NCI-H187 (cell line): ENCODE results near the gene NFYC.
"Not testable (repeated sequence)": the region's sequence is repeated elsewhere in the genome, so short reads cannot be mapped to it uniquely, and the experiment has no call there.

ENCODE experiments used
- DNase-seq, 2 experiments: peaks; one replicate each; lab custom pipeline; 2025; lab: John Stamatoyannopoulos, UW

The NFYC gene

GRCh38 chr1:40665335-40666171 lies 26.0 kb upstream of the NFYC start, which contains the start of gene RIMS3:
Gene RIMS3, minus strand, starts transcription at chr1:40665682. Its CDS starts 23,757 bp downstream, at chr1:40641925.
- peak; percentile 35 to 66 for DNase-seq

GRCh38 chr1:40668769-40669525 lies 22.6 kb upstream of the NFYC start:
- DNase-seq = peak; percentile 37 to 60

- DNase-seq = no peak
Measured at GRCh38 chr1:40673452-40673851, 18.1 kb upstream of the NFYC start.

- DNase-seq = no peak
Measured at GRCh38 chr1:40676501-40676900, 15.0 kb upstream of the NFYC start.

DNA sequence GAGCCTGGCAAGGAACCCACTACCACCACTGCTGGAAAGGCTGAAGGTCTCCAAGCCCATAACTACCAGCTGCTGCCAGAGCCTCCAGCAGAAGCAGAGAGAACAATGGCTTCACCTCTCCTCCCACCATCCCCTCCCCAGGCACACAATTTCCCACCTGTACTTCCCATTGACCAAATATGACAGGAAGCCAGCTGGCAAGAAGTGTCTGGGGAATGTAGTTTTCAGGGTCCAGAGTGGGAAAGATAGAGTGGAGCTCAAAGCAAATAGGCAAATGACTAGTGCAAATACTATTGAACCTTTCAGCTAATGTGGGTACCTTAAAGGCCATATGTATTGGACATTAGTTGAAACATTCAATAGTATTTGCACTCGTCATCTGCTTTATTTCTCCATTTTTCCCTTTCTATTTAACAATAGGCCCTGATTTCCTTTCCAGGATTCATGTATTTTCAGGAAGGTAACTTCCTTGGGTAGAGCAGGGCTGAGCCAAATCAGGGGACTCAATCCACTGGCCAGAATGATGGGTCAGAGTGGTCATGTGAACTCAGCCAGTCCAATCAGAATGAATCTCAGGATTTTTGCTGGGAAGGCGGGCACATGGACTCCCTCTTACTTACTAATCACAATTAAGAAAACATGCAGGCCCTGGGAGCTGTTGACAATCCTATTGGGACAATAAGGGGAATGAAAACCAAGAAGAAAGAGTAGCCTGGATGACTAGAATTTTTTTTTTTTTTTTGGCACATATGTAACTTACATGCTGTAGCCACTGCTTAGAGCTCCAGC lies 12.1 kb upstream of the NFYC start:
- DNase-seq = no peak

GRCh38 chr1:40684669-40685068 lies 6.8 kb upstream of the NFYC start:
- no peak for DNase-seq

- no peak for DNase-seq
Measured at GRCh38 chr1:40687059-40687458, 4.4 kb upstream of the NFYC start.

- DNase-seq = no peak
Measured at GRCh38 chr1:40687661-40688060, 3.8 kb upstream of the NFYC start.

- DNase-seq = no peak
Measured at GRCh38 chr1:40689737-40690136, 1.8 kb upstream of the NFYC start.

DNA sequence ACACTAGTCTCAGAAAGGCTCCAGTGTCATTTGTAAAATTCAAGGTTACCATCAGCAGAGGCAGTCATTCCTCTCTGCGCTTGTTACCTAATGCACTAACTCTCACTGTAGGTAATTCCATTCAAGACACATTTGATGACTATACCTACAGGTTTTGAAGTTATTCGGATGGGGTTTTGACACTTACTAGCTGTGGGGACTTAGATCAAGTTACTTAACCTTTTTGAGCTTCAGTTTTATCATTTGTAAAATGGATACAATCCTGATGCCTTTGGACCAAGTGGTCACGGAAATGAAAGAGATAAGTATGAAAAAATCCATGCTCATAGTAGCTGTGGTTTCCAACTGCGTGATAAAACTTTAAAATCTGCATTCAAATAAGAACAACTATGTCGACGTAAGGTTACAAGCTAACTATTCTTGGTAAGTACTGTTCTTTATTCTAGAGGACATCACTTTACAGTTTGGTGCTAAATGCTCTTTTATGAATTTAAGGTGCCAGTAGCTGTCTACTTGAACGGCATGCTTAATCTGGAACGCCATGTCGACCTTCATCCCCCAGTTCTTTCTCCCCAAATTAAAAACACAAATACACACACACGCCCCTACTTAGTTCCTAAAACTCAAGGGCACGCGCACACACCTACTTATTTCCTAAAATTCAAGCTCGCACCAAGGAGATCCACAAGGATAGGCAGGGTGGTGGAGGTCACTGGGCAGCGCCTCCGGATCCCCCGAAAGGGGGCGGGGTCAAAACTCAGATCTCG lies 550 bp upstream of the NFYC start:
- no peak for DNase-seq

DNA sequence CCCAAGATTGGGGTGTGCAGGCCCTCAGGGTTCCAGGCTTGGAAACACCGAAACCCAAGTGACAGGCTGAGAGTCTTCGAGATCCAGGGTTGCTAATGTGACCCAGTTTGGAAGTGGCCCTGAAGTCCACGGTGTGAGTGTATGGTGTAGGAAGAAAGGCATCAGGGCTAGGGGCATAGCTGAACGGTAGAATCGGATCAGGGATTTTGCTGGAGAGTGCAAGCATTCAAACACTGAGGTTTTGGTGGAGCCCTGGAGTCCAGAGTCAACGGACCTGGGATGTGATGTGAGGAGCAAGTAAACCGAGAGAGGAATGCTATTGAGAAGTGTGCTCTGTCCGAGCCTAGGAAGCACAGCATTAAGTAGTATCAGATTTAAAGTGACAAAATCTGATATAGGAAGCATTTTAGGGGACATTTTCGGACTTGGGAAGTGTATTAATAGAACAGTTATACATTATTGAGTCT lies 958 bp downstream of the NFYC start:
- no peak for DNase-seq

GRCh38 chr1:40693425-40693824 lies 1.9 kb downstream of the NFYC start:
- no peak for DNase-seq

DNA sequence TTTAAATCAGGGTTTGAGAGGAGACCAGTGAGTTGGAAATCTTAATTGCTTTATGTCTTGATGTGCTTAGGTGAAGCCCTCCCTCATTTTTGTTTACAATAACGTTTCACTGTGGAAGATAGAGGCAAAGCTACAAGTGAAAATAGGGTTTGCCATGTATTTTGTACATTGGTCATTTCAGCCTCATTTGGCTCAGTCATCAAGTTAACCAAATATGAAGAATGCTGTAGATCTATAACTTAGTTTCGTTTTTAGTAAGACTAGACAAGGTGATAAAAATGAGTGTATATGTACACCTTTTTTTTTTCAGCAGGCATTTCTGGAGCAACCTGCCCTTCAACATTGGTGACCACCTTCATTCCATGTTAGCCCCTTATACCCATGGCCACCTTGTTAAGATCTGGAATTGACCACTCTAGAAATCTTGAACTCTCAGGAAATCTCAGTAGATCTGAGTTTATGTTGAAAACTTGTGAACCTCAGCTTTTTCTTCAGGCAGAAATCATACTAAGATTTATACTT lies 2.9 kb downstream of the NFYC start:
- DNase-seq = no peak

- no peak for DNase-seq
Measured at GRCh38 chr1:40696294-40696693, 4.8 kb downstream of the NFYC start.

DNA sequence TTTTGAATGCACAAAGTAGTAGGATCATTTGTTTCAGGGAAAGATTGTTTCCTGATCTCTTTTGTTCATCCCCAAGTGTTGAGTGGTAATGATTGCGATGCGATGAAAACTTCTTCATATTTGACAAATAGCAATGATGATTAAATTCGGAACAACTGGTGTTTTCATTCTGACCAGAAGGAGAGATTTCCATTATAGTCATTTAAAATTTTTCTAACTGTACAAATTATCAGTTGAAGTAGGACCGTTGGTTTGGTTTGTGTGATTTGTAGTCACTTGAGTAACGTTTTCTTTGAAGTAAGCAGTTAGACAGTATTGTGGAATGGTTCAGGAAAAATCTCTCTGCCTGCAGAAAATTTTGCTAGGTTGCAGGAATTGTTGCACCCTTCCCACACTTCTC lies 5.9 kb downstream of the NFYC start:
- DNase-seq = no peak

GRCh38 chr1:40699787-40700186 lies 8.3 kb downstream of the NFYC start:
- DNase-seq = no peak

GRCh38 chr1:40701684-40702083 lies 10.2 kb downstream of the NFYC start:
- DNase-seq = no peak

GRCh38 chr1:40702810-40703209 lies 11.3 kb downstream of the NFYC start:
- not testable (repeated sequence) for DNase-seq

DNA sequence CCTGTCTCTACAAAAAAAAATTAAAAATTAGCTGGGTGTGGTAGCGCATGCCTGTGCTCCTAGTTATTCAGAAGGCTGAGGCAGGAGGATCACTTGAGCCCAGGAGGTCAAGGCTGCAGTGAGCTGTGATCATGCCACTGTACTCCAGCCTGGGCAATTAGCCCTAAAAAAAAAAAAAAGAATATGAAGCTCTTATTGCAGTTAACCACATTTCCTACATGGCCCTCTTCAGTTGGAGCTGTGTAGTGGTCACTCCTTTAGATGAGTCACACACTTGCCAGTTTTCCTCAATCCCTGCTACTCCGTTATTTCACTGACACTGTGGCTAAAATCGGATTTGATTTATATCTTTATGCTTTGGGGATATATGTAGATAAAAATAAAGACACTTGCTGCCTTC lies 11.8 kb downstream of the NFYC start:
- DNase-seq = no peak

DNA sequence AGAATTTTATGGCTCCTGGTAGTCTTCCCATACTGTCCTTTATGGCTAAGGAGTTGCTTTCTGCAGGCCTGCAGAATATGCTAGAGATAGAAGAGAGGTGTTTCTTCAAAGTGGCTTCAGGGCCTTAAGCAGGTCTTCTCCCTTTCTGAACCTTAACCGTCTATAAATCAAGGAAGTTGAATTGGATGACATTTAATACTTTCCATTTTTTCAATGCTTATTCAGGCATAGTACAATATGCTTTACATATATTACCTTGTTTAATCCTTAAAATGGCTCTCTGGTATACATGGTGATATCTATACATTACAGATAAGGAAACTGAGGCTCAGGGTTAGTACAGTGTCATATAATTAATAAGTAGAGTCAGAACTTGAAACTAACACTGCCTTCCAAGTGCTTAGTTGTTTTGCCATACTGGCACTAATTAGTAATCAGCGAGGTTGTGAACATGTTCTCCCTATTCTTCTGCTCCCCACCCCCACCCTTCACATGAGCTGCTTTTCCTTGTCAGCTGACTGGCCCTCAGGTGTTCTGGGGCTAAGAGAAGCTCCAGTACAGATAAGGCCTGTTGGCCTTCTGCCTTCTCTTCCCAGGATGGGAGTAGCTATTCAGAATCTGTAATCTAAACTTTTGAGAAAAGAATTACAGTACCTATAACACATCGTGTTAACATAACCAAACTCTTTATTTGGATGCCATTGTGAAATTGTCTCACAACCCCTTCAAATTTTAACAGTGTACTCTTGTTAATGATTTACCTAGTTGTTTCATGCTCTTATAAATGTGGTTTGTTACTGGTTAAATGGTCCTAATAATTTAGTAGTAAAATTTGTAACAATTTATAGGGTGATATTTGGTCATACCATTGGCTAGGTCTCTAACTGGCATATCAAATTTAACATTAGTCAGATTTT lies 13.6 kb downstream of the NFYC start:
- no peak for DNase-seq
